ENCODE results near the gene RTN3. TPM values are rescaled to one million over a fixed set of nuclear protein-coding genes. Genes with fewer than 3 reads are reported as not detected.

Gene RTN3
- total RNA-seq, 1 experiment from 2014 or later, result 173 TPM

GRCh38 chr11:63793161-63793560 is 111.9 kb downstream of the RTN3 start:
- Histone ChIP-seq H3K14ac (ENCODE audit: insufficient read depth, low read length) (no peak overlapping the region), H2AK5ac (ENCODE audit: insufficient read length, low read length) (no peak overlapping the region), H3K27me3 (ENCODE audit: insufficient read depth, low read length) (no peaks in the 10 kb centered on the region), H3K4ac (ENCODE audit: low read depth, low read length) (no peak overlapping the region), H2BK12ac (ENCODE audit: insufficient read length, low read depth, low read length) (no peak overlapping the region), H3K79me1 (ENCODE audit: insufficient read depth, low read depth, low read length, poor library complexity, severe bottlenecking) (no peaks in the 10 kb centered on the region), H3T11ph (ENCODE audit: low read length) (no peak overlapping the region), H3K4me2 (ENCODE audit: insufficient read depth, insufficient read length, low read length) (no peak overlapping the region), H4K5ac (ENCODE audit: insufficient read length, low read depth, low read length) (no peak overlapping the region), H3K79me2 (ENCODE audit: insufficient read depth, low read length) (no peaks in the 10 kb centered on the region), H3K9me3 (ENCODE audit: control insufficient read depth, low read depth, low read length) (no peaks in the 10 kb centered on the region), H3K18ac (ENCODE audit: insufficient read length, low read depth, low read length) (no peak overlapping the region), H3K9ac (ENCODE audit: extremely low read depth, insufficient read length, low read length) (no peak overlapping the region), H2BK20ac (ENCODE audit: low read depth, low read length, poor library complexity, severe bottlenecking) (no peak overlapping the region), H3K23me2 (ENCODE audit: insufficient read length, low read depth, low read length, poor library complexity, severe bottlenecking) (no peaks in the 10 kb centered on the region), H3K4me1 (ENCODE audit: insufficient read depth, low read length) (no peaks in the 10 kb centered on the region), H2BK120ac (ENCODE audit: low read depth, low read length, poor library complexity, severe bottlenecking) (no peak overlapping the region), H3K23ac (ENCODE audit: insufficient read length, low read depth, low read length) (no peak overlapping the region), H4K20me1 (ENCODE audit: control insufficient read depth, insufficient read depth, insufficient read length) (no peaks in the 10 kb centered on the region), H3K56ac (ENCODE audit: insufficient read length, low read depth, low read length) (no peak overlapping the region), H2BK5ac (ENCODE audit: insufficient read length, low read length) (no peak overlapping the region), H4K8ac (replicated peaks; ENCODE audit: insufficient read length, low read depth, low read length) (no peak overlapping the region), H3K27ac (ENCODE audit: insufficient read length, low read depth, low read length) (no peak overlapping the region), H4K91ac (ENCODE audit: insufficient read length, low read depth, low read length) (no peak overlapping the region), H2AFZ (ENCODE audit: low read length) (no peak overlapping the region), H2BK15ac (ENCODE audit: low read depth, low read length) (no peak overlapping the region)
- TF ChIP-seq, protein P1, sequence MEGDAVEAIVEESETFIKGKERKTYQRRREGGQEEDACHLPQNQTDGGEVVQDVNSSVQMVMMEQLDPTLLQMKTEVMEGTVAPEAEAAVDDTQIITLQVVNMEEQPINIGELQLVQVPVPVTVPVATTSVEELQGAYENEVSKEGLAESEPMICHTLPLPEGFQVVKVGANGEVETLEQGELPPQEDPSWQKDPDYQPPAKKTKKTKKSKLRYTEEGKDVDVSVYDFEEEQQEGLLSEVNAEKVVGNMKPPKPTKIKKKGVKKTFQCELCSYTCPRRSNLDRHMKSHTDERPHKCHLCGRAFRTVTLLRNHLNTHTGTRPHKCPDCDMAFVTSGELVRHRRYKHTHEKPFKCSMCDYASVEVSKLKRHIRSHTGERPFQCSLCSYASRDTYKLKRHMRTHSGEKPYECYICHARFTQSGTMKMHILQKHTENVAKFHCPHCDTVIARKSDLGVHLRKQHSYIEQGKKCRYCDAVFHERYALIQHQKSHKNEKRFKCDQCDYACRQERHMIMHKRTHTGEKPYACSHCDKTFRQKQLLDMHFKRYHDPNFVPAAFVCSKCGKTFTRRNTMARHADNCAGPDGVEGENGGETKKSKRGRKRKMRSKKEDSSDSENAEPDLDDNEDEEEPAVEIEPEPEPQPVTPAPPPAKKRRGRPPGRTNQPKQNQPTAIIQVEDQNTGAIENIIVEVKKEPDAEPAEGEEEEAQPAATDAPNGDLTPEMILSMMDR (conservative IDR thresholded peaks at IDR 0.05), result no peak
- H3K27me3 Mint-ChIP-seq (ENCODE audit: low read depth), result peaks cover 4% of the 10 kb centered on the region; the same call in 1 of the 2 replicates
- H3K9me3 Mint-ChIP-seq, result peaks cover 22 to 25% of the 10 kb centered on the region in 2 experiments
- H3K27ac Mint-ChIP-seq, result no peak overlapping the region
- no peak overlapping the region for H3K4me3 Mint-ChIP-seq
- H3K36me3 Mint-ChIP-seq (ENCODE audit: insufficient read depth in 1 of 3, low read depth in 3 of 3), result peaks cover 6 to 12% (median 9%) of the 10 kb centered on the region in 3 experiments; a peak in 5 of 7 replicates
- no peaks in the 10 kb centered on the region for H3K4me1 Mint-ChIP-seq
- DNase-seq, result no peak
